Lung (tissue), 12 donors: ENCODE measurements around the gene CHST1. TPM values are rescaled to one million over a fixed set of nuclear protein-coding genes. Genes with fewer than 3 reads are reported as not detected.

Source experiments
- ATAC-seq: fragments of 200-7000 bp; cut with Tn5 transposase; one replicate; pipeline ENCODE4 v1.9.1; 2020; ENCODE audit warnings: moderate number of reproducible peaks; ENCODE audit not compliant: insufficient read depth, low FRiP score
- DNase-seq, 3 donors: peaks; one replicate each; pipeline ENCODE4 v3.0.0-alpha.2; 2013 to 2017
- H3K27ac ChIP-seq, 2 donors: one replicate each; pipeline ENCODE4 v1.5.1; 2013; ENCODE audit warnings: mild to moderate bottlenecking in 2 of 2, moderate library complexity in 2 of 2, control low read depth in 1 of 2, inconsistent platforms in 1 of 2, low read depth in 1 of 2, low read length in 1 of 2
- H3K27me3 ChIP-seq, 3 donors: one replicate each; pipeline ENCODE4 v1.5.1; 2013; ENCODE audit warnings: low read length in 2 of 3; ENCODE audit not compliant: control insufficient read depth in 3 of 3, insufficient read depth in 3 of 3
- H3K36me3 ChIP-seq, 4 donors: one replicate each; pipeline ENCODE4 v1.5.1; 2013; ENCODE audit warnings: low read length in 4 of 4, mild to moderate bottlenecking in 1 of 4, moderate library complexity in 1 of 4; ENCODE audit not compliant: control insufficient read depth in 4 of 4, insufficient read depth in 4 of 4
- H3K4me1 ChIP-seq, 5 donors: one replicate each; pipeline ENCODE4 v1.5.1; 2013; ENCODE audit warnings: low read length in 5 of 5, mild to moderate bottlenecking in 2 of 5, moderate library complexity in 1 of 5; ENCODE audit not compliant: control insufficient read depth in 5 of 5, insufficient read depth in 5 of 5
- H3K4me3 ChIP-seq: one replicate; pipeline ENCODE4 v1.5.1; 2013; ENCODE audit warnings: mild to moderate bottlenecking, control low read depth, moderate library complexity
- H3K9ac ChIP-seq, 2 donors: one replicate each; pipeline ENCODE4 v1.5.1; 2013; ENCODE audit warnings: low read length in 2 of 2, control low read depth in 1 of 2; ENCODE audit not compliant: insufficient read depth in 1 of 2
- H3K9me3 ChIP-seq, 4 donors: one replicate each; pipeline ENCODE4 v1.5.1; 2013; ENCODE audit warnings: low read length in 3 of 4, mild to moderate bottlenecking in 1 of 4, moderate library complexity in 1 of 4; ENCODE audit not compliant: control insufficient read depth in 4 of 4, insufficient read depth in 3 of 4
- WGBS, 2 donors: extraction: QIAGEN DNeasy Blood & Tissue Kit; methylation state at CpG; one replicate each; pipeline ENCODE4 v1.1.7; 2013; 5-methylcytosine and 5-hydroxymethylcytosine counted together
- polyA plus RNA-seq, 2 donors: library from polyadenylated mRNA; stranded (reverse); fragments of 200-250 nt; gene quantifications; one replicate each; pipeline ENCODE4 v1.2.1, GENCODE V29; 2013
- total RNA-seq, 2 donors: library from RNA; depleted of rRNA in 1 of 2; stranded (reverse); fragments of >200 nt in 1 of 2; gene quantifications; one replicate each; pipeline ENCODE4 v1.2.1, GENCODE V29; 2014 to 2021
- TF ChIP-seq, protein P1 (sequence below): IDR thresholded peaks from 2 replicates; pipeline ENCODE4 v1.5.1; 2012; ENCODE audit warnings: mild to moderate bottlenecking; ENCODE audit errors: control extremely low read depth, extremely low read depth
- donor health status: control.
- donor health status: control.
- donor health status: Bipolar disorder and iron deficiency.
- donor health status: healthy.
- donor health status: DM: yes; HTN: yes; CAD: no.

The CHST1 gene
- total and polyA plus RNA-seq, 4 donors = 1.7 to 2.4 (median 1.9) TPM

GRCh38 chr11:45678976-45679375 lies 13.6 kb upstream of the CHST1 start:
- Histone ChIP-seq H3K9me3 (no peaks in the 10 kb centered on the region), H3K9ac (no peak overlapping the region), H3K27me3 (no peaks in the 10 kb centered on the region), H3K4me1 (peaks cover 0 to 3% (median 0%) of the 10 kb centered on the region in 5 donors), H3K27ac (no peak overlapping the region), H3K4me3 (no peak overlapping the region), H3K36me3 (no peaks in the 10 kb centered on the region)
- no peak for DNase-seq
- 65 to 73% methylated on average over 7 of the region's 7 CpGs for WGBS, 2 donors
- TF ChIP-seq, protein P1, sequence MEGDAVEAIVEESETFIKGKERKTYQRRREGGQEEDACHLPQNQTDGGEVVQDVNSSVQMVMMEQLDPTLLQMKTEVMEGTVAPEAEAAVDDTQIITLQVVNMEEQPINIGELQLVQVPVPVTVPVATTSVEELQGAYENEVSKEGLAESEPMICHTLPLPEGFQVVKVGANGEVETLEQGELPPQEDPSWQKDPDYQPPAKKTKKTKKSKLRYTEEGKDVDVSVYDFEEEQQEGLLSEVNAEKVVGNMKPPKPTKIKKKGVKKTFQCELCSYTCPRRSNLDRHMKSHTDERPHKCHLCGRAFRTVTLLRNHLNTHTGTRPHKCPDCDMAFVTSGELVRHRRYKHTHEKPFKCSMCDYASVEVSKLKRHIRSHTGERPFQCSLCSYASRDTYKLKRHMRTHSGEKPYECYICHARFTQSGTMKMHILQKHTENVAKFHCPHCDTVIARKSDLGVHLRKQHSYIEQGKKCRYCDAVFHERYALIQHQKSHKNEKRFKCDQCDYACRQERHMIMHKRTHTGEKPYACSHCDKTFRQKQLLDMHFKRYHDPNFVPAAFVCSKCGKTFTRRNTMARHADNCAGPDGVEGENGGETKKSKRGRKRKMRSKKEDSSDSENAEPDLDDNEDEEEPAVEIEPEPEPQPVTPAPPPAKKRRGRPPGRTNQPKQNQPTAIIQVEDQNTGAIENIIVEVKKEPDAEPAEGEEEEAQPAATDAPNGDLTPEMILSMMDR = no peak
- ATAC-seq = no peak

DNA sequence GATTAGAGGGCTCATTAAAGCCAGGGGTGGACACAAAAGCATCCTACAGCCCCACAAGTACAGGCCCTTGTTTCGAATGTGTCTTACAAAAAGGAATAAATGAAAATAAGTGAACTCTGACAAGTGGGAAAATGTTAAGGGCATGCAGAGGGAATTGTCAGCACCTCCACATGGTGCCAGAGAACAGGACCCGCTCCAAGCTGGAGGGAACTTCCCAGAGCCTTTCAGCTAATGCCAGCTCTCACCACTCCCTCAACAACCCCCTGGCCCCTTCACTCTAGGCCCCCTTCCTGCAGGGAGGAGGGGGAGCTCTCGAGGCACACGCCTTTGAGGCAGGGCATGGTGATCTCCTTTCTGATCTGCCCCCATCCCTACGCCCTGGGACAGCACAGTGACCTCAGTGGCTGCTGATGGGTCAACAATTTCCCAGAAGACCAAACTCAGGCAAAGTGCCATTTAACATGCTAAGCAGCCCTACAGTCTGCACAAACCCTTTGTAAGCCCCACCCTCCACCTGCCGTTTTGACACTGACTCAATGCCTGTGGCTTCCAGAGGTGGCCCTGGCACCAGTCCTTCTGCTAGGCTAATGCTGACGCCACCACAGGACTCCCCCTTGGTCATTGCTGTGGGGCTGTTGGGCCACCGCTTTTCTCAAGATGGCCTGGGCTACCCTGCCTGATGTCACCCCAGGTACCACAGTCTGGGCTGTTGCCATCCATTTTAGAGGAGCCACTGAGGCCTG lies 12.5 kb upstream of the CHST1 start:
- no peak overlapping the region for H3K4me3 ChIP-seq
- TF ChIP-seq, protein P1 = no peak
- 68 to 80% methylated on average over 8 of the region's 8 CpGs for WGBS, 2 donors
- no peak overlapping the region for H3K27ac ChIP-seq
- ATAC-seq (no peak), DNase-seq (no peak)
- H3K9ac ChIP-seq = no peak overlapping the region
- no peaks in the 10 kb centered on the region for H3K9me3 ChIP-seq
- H3K27me3 ChIP-seq = no peaks in the 10 kb centered on the region
- H3K4me1 ChIP-seq = peaks cover 0 to 3% (median 0%) of the 10 kb centered on the region in 5 donors
- no peaks in the 10 kb centered on the region for H3K36me3 ChIP-seq

- no peak overlapping the region for H3K4me3 ChIP-seq
- no peaks in the 10 kb centered on the region for H3K36me3 ChIP-seq
- no peak overlapping the region for H3K9ac ChIP-seq
- ATAC-seq = no peak
- no peak overlapping the region for H3K27ac ChIP-seq
- H3K4me1 ChIP-seq = peaks cover 0 to 3% (median 0%) of the 10 kb centered on the region in 5 donors
- H3K9me3 ChIP-seq = no peaks in the 10 kb centered on the region
- no peaks in the 10 kb centered on the region for H3K27me3 ChIP-seq
- DNase-seq = no peak
- WGBS, 2 donors = 95 to 96% methylated on average over 7 of the region's 7 CpGs
- TF ChIP-seq, protein P1 = no peak
Measured at GRCh38 chr11:45676522-45677095, 11.2 kb upstream of the CHST1 start.
